ENCODE data around the gene ELL3.

- TF ChIP-seq POLR2A (IDR thresholded peaks at IDR 0.05): no peak
- TF ChIP-seq, protein P1, sequence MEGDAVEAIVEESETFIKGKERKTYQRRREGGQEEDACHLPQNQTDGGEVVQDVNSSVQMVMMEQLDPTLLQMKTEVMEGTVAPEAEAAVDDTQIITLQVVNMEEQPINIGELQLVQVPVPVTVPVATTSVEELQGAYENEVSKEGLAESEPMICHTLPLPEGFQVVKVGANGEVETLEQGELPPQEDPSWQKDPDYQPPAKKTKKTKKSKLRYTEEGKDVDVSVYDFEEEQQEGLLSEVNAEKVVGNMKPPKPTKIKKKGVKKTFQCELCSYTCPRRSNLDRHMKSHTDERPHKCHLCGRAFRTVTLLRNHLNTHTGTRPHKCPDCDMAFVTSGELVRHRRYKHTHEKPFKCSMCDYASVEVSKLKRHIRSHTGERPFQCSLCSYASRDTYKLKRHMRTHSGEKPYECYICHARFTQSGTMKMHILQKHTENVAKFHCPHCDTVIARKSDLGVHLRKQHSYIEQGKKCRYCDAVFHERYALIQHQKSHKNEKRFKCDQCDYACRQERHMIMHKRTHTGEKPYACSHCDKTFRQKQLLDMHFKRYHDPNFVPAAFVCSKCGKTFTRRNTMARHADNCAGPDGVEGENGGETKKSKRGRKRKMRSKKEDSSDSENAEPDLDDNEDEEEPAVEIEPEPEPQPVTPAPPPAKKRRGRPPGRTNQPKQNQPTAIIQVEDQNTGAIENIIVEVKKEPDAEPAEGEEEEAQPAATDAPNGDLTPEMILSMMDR (IDR thresholded peaks at IDR 0.05): no peak
Measured at GRCh38 chr15:43795197-43795596, 18.4 kb upstream of the ELL3 start.
